ENCODE results near the gene DISC1. TPM values are rescaled to one million over a fixed set of nuclear protein-coding genes. Genes with fewer than 3 reads are reported as not detected.

Gene DISC1
- total RNA-seq, 1 experiment from 2014 or later: 1.8 TPM

GRCh38 chr1:231690059-231690458 is 63.5 kb downstream of the DISC1 start:
- H3K79me2 ChIP-seq (ENCODE audit: insufficient read depth, low read length): no peaks in the 10 kb centered on the region
- H3K4me2 ChIP-seq (ENCODE audit: low read length): no peak overlapping the region
- DNase-seq (ENCODE audit: low read depth, low spot score) (no peak), ATAC-seq (no peak)
- H3K4me1 ChIP-seq (ENCODE audit: control insufficient read depth in 1 of 2, insufficient read depth in 2 of 2, low read length in 2 of 2): no peaks in the 10 kb centered on the region
- RAD21 ChIA-PET (ENCODE audit: low non-redundant PET in 1 of 2, low total read pairs in 2 of 2, uncharacterized antibody in 2 of 2, unreplicated experiment in 2 of 2): no interaction called here
- no peaks in the 10 kb centered on the region for H4K20me1 ChIP-seq (ENCODE audit: insufficient read depth)
- TF ChIP-seq POLR2A (IDR thresholded peaks at IDR 0.05; ENCODE audit: borderline replicate concordance, extremely low read depth, insufficient read depth, insufficient read length) (no peak), TCF7L2 (IDR thresholded peaks at IDR 0.05; ENCODE audit: borderline replicate concordance, extremely low read depth, insufficient read depth, insufficient read length) (no peak), POLR2AphosphoS5 (IDR thresholded peaks at IDR 0.05; ENCODE audit: low read depth, low read length) (no peak), SP1 (IDR thresholded peaks at IDR 0.05; ENCODE audit: low read depth) (no peak), ATF3 (IDR thresholded peaks at IDR 0.05) (no peak), ELF1 (IDR thresholded peaks at IDR 0.05; ENCODE audit: borderline replicate concordance, low read depth) (no peak), ZBTB33 (IDR thresholded peaks at IDR 0.05; ENCODE audit: extremely low read depth, insufficient replicate concordance, low read length) (no peak), ZNF274 (IDR thresholded peaks at IDR 0.05; ENCODE audit: low read depth, low read length) (no peak), SIN3A (IDR thresholded peaks at IDR 0.05; ENCODE audit: low read depth) (no peak), SRF (IDR thresholded peaks at IDR 0.05; ENCODE audit: low read depth) (no peak), ZFX (IDR thresholded peaks at IDR 0.05) (no peak), FOSL1 (IDR thresholded peaks at IDR 0.05; ENCODE audit: low read depth) (no peak), EGR1 (IDR thresholded peaks at IDR 0.05; ENCODE audit: low read depth) (no peak), CBX3 (IDR thresholded peaks at IDR 0.05; ENCODE audit: low read depth) (no peak), EZH2phosphoT487 (IDR thresholded peaks at IDR 0.05; ENCODE audit: borderline replicate concordance) (no peak)
- H2AFZ ChIP-seq (ENCODE audit: low read depth, low read length, poor library complexity, severe bottlenecking): no peak overlapping the region
- no peaks in the 10 kb centered on the region for H3K9me2 ChIP-seq (ENCODE audit: insufficient read depth)
- intact Hi-C loops (cut with micrococcal nuclease): no loop called here
- H3K4me3 ChIP-seq (replicated peaks in 1 of 2; ENCODE audit: low read depth in 1 of 2, low read length in 2 of 2): no peak overlapping the region
- no peak overlapping the region for H3K9ac ChIP-seq (ENCODE audit: low read length)
- no peaks in the 10 kb centered on the region for H3K36me3 ChIP-seq (ENCODE audit: control insufficient read depth in 1 of 2, insufficient read depth in 2 of 2, low read length in 2 of 2)
- no peaks in the 10 kb centered on the region for H3K27me3 ChIP-seq (ENCODE audit: insufficient read depth, low read length)
- POLR2A ChIA-PET: no interaction called here
- CTCF ChIA-PET: no interaction called here
- no peaks in the 10 kb centered on the region; a peak in 1 of 4 replicates for H3K9me3 ChIP-seq (ENCODE audit: control insufficient read depth in 1 of 2, insufficient read depth in 1 of 2, low read depth in 1 of 2, low read length in 2 of 2)
- H3K27ac ChIP-seq (ENCODE audit: low read depth, low read length): no peak overlapping the region
- no TSS peak for BruUV-seq (replicated peaks)
